ENCODE results near the gene DDIT4.
"Not testable (repeated sequence)": the region's sequence is repeated elsewhere in the genome, so short reads cannot be mapped to it uniquely, and the experiment has no call there.

The DDIT4 gene

DNA sequence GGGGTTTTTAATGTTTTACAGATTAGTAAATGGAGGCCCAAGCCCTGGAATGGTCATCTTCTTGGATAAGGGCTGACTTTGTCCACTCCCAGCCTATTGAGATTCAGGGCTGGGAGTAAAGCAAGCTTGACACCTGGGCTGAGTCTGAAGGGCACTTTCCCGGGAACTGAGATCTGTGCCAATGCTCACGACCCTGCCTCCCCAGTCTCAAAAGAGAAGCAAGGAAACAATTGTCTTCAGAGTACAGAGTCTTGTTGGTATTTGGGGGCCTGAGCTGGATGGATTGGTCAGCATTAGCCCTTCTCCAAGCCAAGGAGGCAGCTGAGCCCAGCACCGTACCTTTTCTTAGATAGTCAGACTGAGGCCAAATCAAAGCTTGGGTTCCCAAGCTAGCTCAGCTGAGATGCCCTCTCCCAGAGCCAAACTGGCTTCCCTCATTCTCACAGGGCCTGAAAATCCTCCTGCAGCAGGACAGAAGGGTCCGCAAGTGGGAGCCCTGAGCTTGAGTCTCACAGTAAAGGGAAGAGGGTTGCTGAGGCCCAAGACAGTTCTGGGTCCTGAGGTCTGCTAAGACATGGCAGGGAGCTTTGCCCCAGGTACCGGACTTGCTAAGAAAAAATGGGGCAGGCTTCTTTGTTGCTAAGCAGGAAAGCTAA, 3.7 kb downstream of the DDIT4 start:
- Histone ChIP-seq H3K27ac (peak overlapping the region; percentile 30 to 100), H3K4me3 (no peak overlapping the region)
- TF ChIP-seq, protein P1, sequence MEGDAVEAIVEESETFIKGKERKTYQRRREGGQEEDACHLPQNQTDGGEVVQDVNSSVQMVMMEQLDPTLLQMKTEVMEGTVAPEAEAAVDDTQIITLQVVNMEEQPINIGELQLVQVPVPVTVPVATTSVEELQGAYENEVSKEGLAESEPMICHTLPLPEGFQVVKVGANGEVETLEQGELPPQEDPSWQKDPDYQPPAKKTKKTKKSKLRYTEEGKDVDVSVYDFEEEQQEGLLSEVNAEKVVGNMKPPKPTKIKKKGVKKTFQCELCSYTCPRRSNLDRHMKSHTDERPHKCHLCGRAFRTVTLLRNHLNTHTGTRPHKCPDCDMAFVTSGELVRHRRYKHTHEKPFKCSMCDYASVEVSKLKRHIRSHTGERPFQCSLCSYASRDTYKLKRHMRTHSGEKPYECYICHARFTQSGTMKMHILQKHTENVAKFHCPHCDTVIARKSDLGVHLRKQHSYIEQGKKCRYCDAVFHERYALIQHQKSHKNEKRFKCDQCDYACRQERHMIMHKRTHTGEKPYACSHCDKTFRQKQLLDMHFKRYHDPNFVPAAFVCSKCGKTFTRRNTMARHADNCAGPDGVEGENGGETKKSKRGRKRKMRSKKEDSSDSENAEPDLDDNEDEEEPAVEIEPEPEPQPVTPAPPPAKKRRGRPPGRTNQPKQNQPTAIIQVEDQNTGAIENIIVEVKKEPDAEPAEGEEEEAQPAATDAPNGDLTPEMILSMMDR (IDR thresholded peaks at IDR 0.05) = no peak
- no peak for DNase-seq (ENCODE audit: low spot score)

DNA sequence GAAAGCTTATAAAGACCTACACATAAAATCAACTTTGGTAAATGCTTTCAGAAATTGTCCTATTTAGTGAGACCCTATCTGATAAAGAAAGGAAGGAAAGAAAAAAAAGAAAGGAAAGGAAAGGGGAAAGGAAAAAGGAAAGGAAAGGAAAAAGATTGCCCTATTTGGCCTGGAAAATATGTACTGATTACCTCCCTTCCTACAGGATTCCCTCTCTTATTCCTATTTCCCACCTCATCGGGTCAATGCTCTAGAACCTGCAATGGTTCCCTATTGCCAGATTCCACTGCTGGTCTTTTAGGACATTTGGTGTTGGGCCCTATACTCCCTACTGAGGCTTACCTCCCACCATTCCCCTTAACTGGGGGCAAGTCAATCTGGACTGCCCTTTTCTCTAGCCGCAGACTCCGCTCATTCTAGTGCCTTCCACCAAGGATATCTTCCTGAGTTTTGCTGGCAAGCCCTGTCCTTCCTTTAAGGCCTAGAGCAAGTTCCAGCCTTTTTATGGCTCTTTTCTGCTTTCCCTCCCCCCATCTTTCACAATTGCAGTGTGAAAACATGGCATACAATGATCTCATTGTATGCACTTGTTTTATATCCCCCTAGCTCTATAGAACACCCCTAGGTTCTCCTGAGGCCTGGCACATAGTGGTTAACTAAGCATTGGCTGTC, 4.4 kb downstream of the DDIT4 start:
- TF ChIP-seq, protein P1 (IDR thresholded peaks at IDR 0.05) = no peak
- no peak for DNase-seq (ENCODE audit: low spot score)
- peak overlapping the region in 1 of 2 donors; percentile 24 for H3K27ac ChIP-seq
- no peak overlapping the region for H3K4me3 ChIP-seq

DNA sequence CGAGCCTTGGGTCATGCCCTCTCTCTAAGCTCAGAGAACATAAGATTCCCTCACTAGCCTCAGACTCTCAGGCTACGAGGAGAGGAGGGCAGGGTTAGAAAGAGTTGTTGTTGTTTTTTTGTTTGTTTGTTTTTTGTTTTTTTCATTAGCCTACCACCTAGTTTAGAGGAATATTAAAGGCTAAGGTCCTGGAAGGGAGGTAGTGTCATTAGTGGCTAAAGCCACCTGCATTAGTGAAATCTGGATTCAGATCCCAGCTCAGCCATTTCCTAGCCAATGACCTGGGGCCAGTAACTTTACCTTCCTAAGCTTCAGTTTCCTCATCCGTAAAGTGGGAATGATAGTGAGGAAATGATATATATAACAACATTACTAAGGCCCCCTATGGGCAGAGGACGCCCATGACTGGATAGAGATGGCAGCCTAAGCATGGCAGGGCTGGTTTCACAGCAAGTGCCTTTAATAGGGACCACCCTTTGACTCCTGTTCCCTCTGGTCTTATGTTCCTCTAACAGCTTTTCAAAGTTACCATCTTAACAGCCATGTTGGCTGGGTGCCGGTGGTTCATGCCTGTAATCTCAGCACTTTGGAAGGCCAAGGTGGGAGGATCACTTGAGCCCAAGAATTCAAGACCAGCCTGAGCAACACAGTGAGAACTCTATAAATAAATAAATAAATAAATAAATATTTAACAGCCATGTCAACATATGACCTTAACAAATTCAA, 5.1 kb downstream of the DDIT4 start:
- peak overlapping the region in 1 of 2 donors; percentile 24 for H3K27ac ChIP-seq
- H3K4me3 ChIP-seq = no peak overlapping the region
- DNase-seq (ENCODE audit: low spot score) = no peak
- TF ChIP-seq, protein P1 (IDR thresholded peaks at IDR 0.05) = no peak

DNA sequence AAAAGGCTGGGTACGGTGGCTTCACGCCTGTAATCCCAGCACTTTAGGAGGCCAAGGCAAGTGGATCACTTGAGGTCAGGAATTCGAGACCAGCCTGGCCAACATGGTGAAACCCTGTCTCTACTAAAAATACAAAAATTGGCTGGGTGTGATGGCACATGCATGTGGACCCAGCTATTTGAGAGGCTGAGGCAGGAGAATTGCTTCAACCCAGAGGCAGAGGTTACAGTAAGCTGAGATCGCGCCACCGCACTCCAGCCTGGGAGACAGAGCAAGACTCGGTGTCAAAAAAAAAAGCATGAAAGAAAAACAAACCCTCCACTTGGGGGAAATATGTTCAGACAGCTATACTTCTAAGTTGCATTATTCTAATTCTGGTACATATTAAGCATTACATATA, 5.9 kb downstream of the DDIT4 start:
- not testable (repeated sequence) for H3K4me3 ChIP-seq; DNase-seq (ENCODE audit: low spot score); H3K27ac ChIP-seq

DNA sequence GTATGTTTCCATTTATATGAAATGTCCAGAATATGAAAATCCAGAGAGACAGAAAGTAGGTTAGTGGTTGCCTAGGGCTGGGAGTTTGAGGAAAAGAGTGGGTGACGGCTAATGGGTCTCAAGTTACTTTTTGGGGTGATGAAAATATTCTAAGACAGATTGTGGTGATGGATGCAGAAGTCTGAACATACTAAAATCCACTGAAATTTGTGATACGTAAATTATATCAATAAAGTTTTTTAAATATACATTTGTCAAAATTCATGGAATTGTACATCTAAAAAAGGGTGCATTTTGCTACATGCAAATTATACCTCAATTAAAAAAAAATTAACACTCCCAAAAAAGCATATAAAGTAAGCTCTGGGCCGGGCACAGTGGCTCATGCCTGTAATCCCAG, 9.4 kb downstream of the DDIT4 start:
- H3K27ac ChIP-seq = no peak overlapping the region
- no peak for DNase-seq (ENCODE audit: low spot score)
- no peak overlapping the region for H3K4me3 ChIP-seq
- TF ChIP-seq, protein P1 (IDR thresholded peaks at IDR 0.05) = no peak

DNA sequence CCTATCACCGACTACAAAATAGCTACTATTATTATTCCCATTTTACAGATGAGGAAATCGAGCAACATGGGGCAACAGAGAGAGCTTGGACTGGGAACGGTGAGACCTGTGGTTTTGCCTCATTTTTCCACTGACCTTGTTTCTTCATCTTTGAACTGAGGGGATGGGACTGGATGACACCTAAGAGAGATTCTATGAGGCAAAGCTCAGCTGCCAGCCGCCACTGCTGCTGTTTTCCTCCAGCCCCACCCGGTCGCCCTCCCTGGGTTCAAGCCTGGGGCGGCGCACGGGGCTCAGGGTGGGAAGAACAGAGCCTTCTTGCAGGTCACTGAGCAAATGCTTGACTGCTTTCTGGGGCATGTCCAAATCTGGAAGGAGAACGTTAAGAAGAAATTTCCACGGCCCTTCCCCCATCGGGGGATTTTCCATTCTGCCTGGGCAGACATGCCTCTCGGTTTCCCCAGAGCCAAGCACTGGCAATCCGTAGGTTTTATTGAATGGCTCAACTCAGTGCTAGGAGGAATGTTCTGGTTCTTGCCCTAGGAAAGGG, 12.3 kb downstream of the DDIT4 start:
- TF ChIP-seq, protein P1 (IDR thresholded peaks at IDR 0.05) = no peak
- DNase-seq (ENCODE audit: low spot score) = no peak
- Histone ChIP-seq H3K4me3 (no peak overlapping the region), H3K27ac (peak overlapping the region in 1 of 2 donors; percentile 56)

DNA sequence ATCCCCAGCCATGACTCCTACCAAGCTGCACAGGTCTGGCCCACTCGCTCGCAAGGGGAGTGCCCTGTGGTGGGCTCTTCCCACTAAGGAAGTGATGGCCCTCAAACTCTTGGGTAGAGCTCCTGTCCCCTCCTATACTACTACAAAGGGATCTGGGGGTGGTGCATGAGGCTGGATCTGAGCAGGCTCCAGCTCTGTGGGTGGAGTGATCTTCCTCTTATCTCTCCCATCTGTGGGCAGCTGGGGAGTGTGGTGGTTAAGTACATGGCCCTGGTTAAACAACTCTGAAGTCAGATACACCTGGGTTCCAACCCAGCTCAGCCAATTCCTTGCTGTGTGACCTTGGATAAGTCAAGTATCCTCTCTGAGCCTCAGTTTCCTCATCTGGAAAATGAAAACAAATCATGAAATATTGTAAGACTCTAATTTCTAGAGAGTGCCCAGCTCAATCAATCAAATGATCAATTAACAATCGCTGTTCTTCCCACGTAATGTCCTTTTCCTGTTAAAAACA, 17.4 kb downstream of the DDIT4 start:
- no peak overlapping the region for H3K27ac ChIP-seq
- no peak for DNase-seq (ENCODE audit: low spot score)
- H3K4me3 ChIP-seq = no peak overlapping the region
- TF ChIP-seq, protein P1 (IDR thresholded peaks at IDR 0.05) = no peak

Measured in coronary artery (tissue), 2 donors.